GM13977 (cell line): ENCODE measurements around the gene UGT1A7.

ENCODE experiments used
- DNase-seq: peaks from one replicate; pipeline ENCODE4 v3.0.0; 2012; ENCODE audit warnings: low spot score
- in situ Hi-C: fragments of 300-500 bp; cut with MboI; formaldehyde crosslinking; loops from one replicate; pipeline ENCODE4 v1.12.0; 2022; ENCODE audit warnings: low sequenced_read_pairs, low pct_unique_long_range_greater_than_20kb, mixed read lengths, inconsistent platforms; ENCODE audit not compliant: unreplicated experiment
- TF ChIP-seq, protein P1 (sequence below): IDR thresholded peaks from 2 replicates; pipeline ENCODE4 v1.5.1; 2012; ENCODE audit warnings: mild to moderate bottlenecking, control low read depth; ENCODE audit not compliant: insufficient read depth; ENCODE audit errors: extremely low read depth, missing control alignments

Gene UGT1A7

DNA sequence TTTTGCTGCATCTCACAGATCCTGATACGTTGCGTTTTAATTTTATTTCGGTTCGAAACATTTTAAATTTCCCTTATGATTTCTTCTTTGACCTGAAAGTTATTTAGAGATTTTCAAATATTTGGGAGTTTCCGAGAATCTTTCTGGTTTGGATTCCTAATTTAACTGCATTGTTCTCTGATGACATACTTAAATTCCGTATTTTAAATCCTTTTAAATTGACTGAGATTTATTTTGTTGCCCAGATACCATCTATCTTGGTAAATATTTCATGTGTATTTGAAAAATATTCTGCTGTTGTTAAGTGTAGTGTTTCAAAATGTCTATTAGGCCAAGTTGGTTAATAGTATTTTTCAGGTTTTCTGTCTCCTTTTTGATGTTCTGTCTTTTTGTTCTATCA lies 134.2 kb downstream of the UGT1A7 start:
- in situ Hi-C loops, result no loop called here
- TF ChIP-seq, protein P1, sequence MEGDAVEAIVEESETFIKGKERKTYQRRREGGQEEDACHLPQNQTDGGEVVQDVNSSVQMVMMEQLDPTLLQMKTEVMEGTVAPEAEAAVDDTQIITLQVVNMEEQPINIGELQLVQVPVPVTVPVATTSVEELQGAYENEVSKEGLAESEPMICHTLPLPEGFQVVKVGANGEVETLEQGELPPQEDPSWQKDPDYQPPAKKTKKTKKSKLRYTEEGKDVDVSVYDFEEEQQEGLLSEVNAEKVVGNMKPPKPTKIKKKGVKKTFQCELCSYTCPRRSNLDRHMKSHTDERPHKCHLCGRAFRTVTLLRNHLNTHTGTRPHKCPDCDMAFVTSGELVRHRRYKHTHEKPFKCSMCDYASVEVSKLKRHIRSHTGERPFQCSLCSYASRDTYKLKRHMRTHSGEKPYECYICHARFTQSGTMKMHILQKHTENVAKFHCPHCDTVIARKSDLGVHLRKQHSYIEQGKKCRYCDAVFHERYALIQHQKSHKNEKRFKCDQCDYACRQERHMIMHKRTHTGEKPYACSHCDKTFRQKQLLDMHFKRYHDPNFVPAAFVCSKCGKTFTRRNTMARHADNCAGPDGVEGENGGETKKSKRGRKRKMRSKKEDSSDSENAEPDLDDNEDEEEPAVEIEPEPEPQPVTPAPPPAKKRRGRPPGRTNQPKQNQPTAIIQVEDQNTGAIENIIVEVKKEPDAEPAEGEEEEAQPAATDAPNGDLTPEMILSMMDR, result no peak

DNA sequence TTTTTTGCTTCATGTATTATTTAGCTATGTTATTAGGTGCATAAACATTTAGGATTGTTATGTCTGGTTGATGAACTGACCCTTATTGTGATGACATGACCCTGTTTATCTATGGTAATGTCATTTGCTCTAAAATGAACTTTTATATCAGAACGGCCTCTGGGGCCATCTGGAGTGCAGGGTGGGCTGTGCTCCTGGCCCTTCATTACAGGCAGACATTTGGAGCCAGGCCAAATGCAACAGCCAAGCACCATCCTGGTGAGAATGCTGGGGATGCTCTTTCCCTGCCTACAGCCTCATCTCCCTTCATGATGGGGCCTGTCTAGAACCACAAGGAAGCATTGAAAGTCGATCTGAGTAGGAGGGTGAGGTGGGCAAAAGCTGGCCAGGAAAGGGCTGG lies 134.6 kb downstream of the UGT1A7 start:
- TF ChIP-seq, protein P1, result no peak
- DNase-seq, result no peak
- in situ Hi-C loops, result no loop called here

More for the DNA sequence above, 134.2 kb downstream of the UGT1A7 start:
- DNase-seq, result no peak

DNA sequence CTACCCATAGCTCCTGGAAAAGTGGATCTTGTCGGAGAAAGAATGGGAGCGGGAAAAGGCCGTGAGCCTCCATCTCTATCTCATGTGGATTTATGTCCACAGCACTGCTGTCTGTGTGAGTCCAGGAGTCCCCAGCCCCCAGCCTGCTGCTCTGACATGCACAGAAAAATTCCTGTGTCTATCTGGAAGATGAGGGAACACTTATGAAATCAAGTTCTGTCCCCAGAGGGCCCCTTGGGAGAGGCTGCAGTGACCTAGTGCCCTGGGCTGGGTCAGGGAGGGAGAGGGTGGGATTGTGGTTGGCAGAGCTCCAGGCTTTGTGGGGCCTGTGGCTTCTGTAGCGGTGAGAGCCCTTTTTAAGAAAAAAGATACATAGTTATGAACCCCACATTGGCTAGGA lies 135.1 kb downstream of the UGT1A7 start:
- no peak for DNase-seq
- TF ChIP-seq, protein P1, result no peak

DNA sequence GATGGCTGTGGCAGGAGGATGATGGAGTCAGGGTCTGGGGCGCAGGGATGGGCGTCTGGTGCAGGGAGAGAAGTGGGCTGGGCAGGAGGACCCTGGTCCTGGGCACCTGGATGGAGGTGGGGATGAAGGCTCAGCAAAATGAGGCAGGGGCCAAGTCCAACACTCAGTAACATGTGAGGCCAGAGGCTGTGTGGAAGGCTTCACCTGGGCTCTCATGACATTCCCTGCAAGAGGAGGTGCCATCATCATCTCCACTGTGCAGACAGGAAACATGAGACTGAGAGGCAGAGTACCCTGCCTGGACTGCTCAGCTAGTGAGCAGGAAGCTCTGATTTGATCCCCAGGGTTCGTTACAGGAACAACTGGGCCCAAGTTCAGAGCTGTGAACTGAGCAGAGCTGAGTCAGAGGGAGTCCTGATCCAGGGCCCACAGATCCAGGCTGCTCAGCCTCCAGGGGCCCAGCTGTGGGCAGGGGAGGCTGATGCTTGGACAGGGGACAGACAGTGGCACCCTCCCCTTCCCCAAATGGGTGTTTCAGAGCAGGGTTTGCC lies 135.7 kb downstream of the UGT1A7 start:
- TF ChIP-seq, protein P1, result no peak
- DNase-seq, result no peak
- in situ Hi-C loops, result no loop called here

More for the DNA sequence above, 135.1 kb downstream of the UGT1A7 start:
- in situ Hi-C loops, result no loop called here

DNA sequence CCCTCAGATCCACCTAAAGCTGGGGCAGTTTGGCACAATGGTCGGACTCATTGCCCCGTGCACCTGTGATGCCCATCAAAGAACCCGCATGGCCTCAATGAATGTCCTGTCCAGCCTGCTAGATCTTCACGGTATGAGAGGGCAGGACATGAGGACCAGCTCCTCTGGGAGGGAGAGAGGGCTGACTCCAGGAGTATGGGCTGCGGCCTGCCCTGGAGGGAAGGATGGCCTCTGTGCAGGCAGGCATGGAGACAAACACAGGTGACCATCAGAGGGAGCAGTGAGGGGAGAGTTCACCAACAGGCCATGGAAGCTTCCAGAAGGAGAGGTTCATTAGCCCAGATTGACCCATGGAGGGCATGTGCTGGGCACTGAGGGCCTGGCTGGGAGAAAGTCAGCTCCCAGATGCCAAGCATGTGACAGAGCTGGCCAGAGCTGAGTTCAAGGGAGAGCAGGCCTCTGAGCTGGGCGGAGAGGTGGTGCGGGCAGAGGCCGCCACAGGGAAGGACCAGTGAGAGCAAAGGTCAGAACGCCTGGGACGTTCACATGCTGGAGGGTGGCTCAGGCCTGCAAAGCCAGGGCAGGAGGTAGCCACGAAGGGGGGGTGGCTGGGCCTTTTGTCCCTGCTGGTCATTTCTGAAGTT lies 136.4 kb downstream of the UGT1A7 start:
- no peak for DNase-seq
- TF ChIP-seq, protein P1, result no peak
- in situ Hi-C loops, result no loop called here

DNA sequence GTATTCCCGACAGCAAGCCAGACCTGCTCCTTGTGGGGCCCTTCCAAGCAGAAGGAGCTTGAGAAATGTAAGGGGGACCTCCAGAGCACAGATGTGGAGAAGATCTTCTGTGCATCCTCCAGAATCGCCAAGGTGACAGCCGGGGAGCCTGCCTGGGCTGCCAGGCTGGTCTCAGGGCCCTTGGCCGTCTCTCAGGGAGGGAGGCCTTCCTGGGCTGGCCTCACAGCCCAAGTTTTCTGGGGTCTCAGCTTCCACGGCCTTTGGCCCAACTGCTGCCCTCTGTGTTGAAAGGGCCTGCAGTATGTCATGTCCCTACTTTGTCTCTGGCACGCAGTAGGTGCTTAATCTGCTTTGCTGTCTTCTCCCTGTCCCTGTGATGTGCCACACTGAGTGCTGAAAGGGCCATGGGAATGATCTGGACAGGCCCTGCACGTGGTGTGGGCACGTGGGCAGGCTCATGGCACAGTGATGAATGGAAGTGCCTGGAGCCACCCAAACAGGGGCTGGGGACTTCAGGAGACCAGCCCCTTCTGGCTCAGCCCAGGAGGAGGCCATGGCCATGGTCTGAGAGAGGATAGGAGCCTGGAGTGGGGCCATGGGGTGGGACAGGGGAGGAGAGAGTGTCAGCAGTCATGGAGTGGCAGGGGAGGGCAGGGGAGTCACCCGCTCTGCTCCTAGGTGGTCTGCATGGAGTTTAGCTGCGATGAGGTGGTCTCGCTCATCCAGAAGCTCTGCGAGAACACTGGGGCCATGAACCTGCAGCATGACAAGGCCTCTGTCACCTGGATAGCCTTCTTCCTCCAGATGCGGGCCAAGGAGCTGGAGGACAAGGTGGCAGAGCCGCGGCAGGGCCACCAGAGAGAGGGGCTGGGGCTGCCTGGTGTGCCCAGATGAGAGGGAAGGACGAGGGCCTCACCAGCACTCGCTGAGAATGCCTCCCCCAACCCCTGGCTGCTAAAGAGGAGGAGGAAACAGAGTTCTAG lies 137.2 kb downstream of the UGT1A7 start:
- in situ Hi-C loops, result no loop called here
- TF ChIP-seq, protein P1, result no peak

More for the DNA sequence above, 137.2 kb downstream of the UGT1A7 start:
- DNase-seq, result no peak
